Heart left ventricle (tissue), 13 donors: Measurements from ENCODE around the gene MAGI1.

ENCODE experiments used
- POLR2A ChIP-seq, 2 donors: fragments of 450-650 bp; IDR thresholded peaks; one replicate each; pipeline ENCODE4 v1.6.1; 2017; ENCODE audit warnings: antibody characterized with exemption in 2 of 2, mild to moderate bottlenecking in 2 of 2, moderate library complexity in 2 of 2
- TF ChIP-seq, protein P1 (sequence below), 12 donors: fragments of 200-600 bp; sonication (generic) in 4 of 12; IDR thresholded peaks; one replicate each; pipeline versions ENCODE4 v1.5.0 to v1.8.0; 2018 to 2022; ENCODE audit warnings: antibody characterized with exemption in 12 of 12, mild to moderate bottlenecking in 5 of 12
- donor health status: ischemic (EF 13 %, LVEDD 7.1; RV severe dilation, severe dysfunction).
- donor health status: DM: no; HTN: yes; CAD: no.
- donor health status: DM: no; HTN: no; CAD: no.
- donor health status: ischemic (EF 25% LVEDD 6.9; RV normal size, moderate dysfunction).
- donor health status: ischemic (EF 25% LVEDD 5.7; RV mildly dilated, moderate dysfunction).
- donor health status: ischemic (EF 35%, LVEDD 5.7; RV mildly dilated, moderate dysfunction).
- donor health status: nonischemic (EF 11% LVEDD 7.7; RV severe dilation, severe dysfunction).
- donor health status: DM: yes; HTN: yes; CAD: no.
- donor health status: PGD.
- donor health status: ischemic (EF 29% LVEDD 5.4; RV normal size, mild dysfunction).
- donor health status: nonischemic (EF 23%, LVEDD 6.1; RV moderate dilation, normal function).

DNA sequence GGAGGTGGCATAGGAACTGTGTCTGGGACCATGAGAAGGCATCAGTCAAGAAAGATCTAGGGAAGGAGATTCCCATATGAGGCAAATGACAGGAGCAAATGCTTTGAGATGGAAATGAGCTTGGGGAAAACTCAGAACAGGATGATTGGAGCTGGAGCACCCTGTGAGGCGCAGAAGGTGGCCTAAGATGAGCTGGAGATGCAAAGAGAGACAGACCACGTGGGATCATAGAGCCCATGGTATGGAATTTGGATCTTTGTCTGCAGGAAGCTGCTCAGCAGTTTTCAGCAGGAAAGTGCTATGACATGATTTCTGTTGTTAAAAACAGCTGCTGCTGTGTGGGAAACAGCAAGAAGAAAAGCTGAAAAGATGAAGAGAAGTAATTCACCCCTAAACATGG lies 310.6 kb downstream of the MAGI1 start:
- no peak for TF ChIP-seq POLR2A (IDR thresholded peaks at IDR 0.05)
- TF ChIP-seq, protein P1, sequence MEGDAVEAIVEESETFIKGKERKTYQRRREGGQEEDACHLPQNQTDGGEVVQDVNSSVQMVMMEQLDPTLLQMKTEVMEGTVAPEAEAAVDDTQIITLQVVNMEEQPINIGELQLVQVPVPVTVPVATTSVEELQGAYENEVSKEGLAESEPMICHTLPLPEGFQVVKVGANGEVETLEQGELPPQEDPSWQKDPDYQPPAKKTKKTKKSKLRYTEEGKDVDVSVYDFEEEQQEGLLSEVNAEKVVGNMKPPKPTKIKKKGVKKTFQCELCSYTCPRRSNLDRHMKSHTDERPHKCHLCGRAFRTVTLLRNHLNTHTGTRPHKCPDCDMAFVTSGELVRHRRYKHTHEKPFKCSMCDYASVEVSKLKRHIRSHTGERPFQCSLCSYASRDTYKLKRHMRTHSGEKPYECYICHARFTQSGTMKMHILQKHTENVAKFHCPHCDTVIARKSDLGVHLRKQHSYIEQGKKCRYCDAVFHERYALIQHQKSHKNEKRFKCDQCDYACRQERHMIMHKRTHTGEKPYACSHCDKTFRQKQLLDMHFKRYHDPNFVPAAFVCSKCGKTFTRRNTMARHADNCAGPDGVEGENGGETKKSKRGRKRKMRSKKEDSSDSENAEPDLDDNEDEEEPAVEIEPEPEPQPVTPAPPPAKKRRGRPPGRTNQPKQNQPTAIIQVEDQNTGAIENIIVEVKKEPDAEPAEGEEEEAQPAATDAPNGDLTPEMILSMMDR (IDR thresholded peaks at IDR 0.05): no peak
